Neural cell (in vitro differentiated cells): ENCODE results near the gene PAPSS2. TPM values are rescaled to one million over a fixed set of nuclear protein-coding genes. Genes with fewer than 3 reads are reported as not detected.

Experiments
- H2AFZ ChIP-seq: fragments of 200-600, 300-800 bp; sonication (generic), shearing (Covaris generic); 2 replicates; pipeline ENCODE4 v1.6.0; 2014; ENCODE audit warnings: low read depth, mild to moderate bottlenecking, antibody characterized with exemption, low read length, moderate library complexity
- H3F3A ChIP-seq: fragments of 200-600 bp; shearing (Covaris generic); 2 replicates; pipeline ENCODE4 v1.6.1; 2016; ENCODE audit warnings: mild to moderate bottlenecking, moderate library complexity, mixed read lengths, antibody characterized with exemption, low read length; ENCODE audit not compliant: insufficient read depth, poor library complexity, severe bottlenecking
- H3K27ac ChIP-seq: fragments of 200-600, 300-800 bp; sonication (generic), shearing (Covaris generic); 2 replicates; pipeline ENCODE4 v1.5.1; 2014; ENCODE audit warnings: mild to moderate bottlenecking, low read length, moderate library complexity
- H3K27me3 ChIP-seq: fragments of 300-800, 200-600 bp; sonication (generic), shearing (Covaris generic); 2 replicates; pipeline ENCODE4 v1.6.0; 2014; ENCODE audit warnings: mild to moderate bottlenecking, low read depth, low read length, moderate library complexity; ENCODE audit not compliant: insufficient read depth
- H3K36me3 ChIP-seq: fragments of 300-800, 200-600 bp; sonication (generic), shearing (Covaris generic); 2 replicates; pipeline ENCODE4 v1.5.1; 2014; ENCODE audit warnings: mild to moderate bottlenecking, antibody characterized with exemption, low read length, moderate library complexity; ENCODE audit not compliant: insufficient read depth
- H3K4me2 ChIP-seq: fragments of 300-800, 200-600 bp; sonication (generic), shearing (Covaris generic); 2 replicates; pipeline ENCODE4 v1.6.0; 2014; ENCODE audit warnings: mild to moderate bottlenecking, low read length
- H3K4me3 ChIP-seq: fragments of 300-800, 200-600 bp; sonication (generic), shearing (Covaris generic); 2 replicates; pipeline ENCODE4 v1.5.1; 2014; ENCODE audit warnings: mild to moderate bottlenecking, low read length, moderate library complexity
- H3K79me2 ChIP-seq: fragments of 200-600 bp; shearing (Covaris generic); replicated peaks from 2 replicates; pipeline ENCODE4 v1.6.0; 2014; ENCODE audit warnings: mild to moderate bottlenecking, low read length, moderate library complexity; ENCODE audit not compliant: insufficient read depth
- H3K9ac ChIP-seq: fragments of 300-800, 200-600 bp; sonication (generic), shearing (Covaris generic); 2 replicates; pipeline ENCODE4 v1.6.1; 2016; ENCODE audit warnings: mild to moderate bottlenecking, low read length, mixed read lengths
- H3K9me2 ChIP-seq: fragments of 200-600 bp; shearing (Covaris generic); 2 replicates; pipeline ENCODE4 v1.6.1; 2016; ENCODE audit warnings: mild to moderate bottlenecking, low read length, mixed read lengths; ENCODE audit not compliant: insufficient read depth
- H3K9me3 ChIP-seq: fragments of 200-600, 300-800 bp; sonication (generic), shearing (Covaris generic); 2 replicates; pipeline ENCODE4 v1.6.1; 2016; ENCODE audit warnings: mild to moderate bottlenecking, mixed run types, low read length, moderate library complexity, mixed read lengths
- H4K20me1 ChIP-seq: fragments of 200-600 bp; shearing (Covaris generic); 2 replicates; pipeline ENCODE4 v1.6.1; 2016; ENCODE audit warnings: mild to moderate bottlenecking, mixed run types; ENCODE audit not compliant: insufficient read depth
- EP300 ChIP-seq: fragments of 450-650 bp; conservative IDR thresholded peaks from 2 replicates; pipeline ENCODE4 v1.6.1; 2014; ENCODE audit warnings: antibody characterized with exemption, mild to moderate bottlenecking, moderate library complexity; ENCODE audit not compliant: poor library complexity, severe bottlenecking
- EZH2 ChIP-seq: fragments of 200-600, 300-800 bp; shearing (Covaris generic), sonication (generic); IDR thresholded peaks from 2 replicates; pipeline ENCODE4 v1.6.1; 2014; ENCODE audit warnings: antibody characterized with exemption, low read length, borderline replicate concordance, mild to moderate bottlenecking; ENCODE audit not compliant: insufficient read depth, poor library complexity, severe bottlenecking
- MXI1 ChIP-seq: fragments of 450-650 bp; conservative IDR thresholded peaks from 2 replicates; pipeline ENCODE4 v1.6.1; 2014; ENCODE audit warnings: antibody characterized with exemption, mild to moderate bottlenecking; ENCODE audit not compliant: poor library complexity, severe bottlenecking
- POLR2AphosphoS5 ChIP-seq: IDR thresholded peaks from 2 replicates; pipeline ENCODE4 v1.6.1; 2012
- RAD21 ChIP-seq: fragments of 450-650 bp; conservative IDR thresholded peaks from 2 replicates; pipeline ENCODE4 v1.6.1; 2014; ENCODE audit warnings: antibody characterized with exemption, mild to moderate bottlenecking, moderate library complexity
- REST ChIP-seq: IDR thresholded peaks from 2 replicates; pipeline ENCODE4 v1.6.1; 2012; ENCODE audit warnings: borderline replicate concordance
- SMC3 ChIP-seq: fragments of 450-650 bp; conservative IDR thresholded peaks from 2 replicates; pipeline ENCODE4 v1.6.1; 2014; ENCODE audit warnings: antibody characterized with exemption, mild to moderate bottlenecking, moderate library complexity; ENCODE audit not compliant: poor library complexity
- TAF1 ChIP-seq: IDR thresholded peaks from 2 replicates; pipeline ENCODE4 v1.6.1; 2012; ENCODE audit warnings: low read depth
- polyA plus RNA-seq: library from polyadenylated mRNA; depleted of rRNA; stranded (reverse); fragments of >200 nt; gene quantifications from 2 replicates; pipeline ENCODE4 v1.2.3, GENCODE V29; 2014
- TF ChIP-seq, protein P1 (sequence below): fragments of 450-650 bp; IDR thresholded peaks from 2 replicates; pipeline ENCODE4 v1.5.1; 2014; ENCODE audit warnings: antibody characterized with exemption, mild to moderate bottlenecking, moderate library complexity; ENCODE audit not compliant: poor library complexity, severe bottlenecking

Gene PAPSS2
- polyA plus RNA-seq, 1 donor from 2014 or later: 0.24 TPM

DNA sequence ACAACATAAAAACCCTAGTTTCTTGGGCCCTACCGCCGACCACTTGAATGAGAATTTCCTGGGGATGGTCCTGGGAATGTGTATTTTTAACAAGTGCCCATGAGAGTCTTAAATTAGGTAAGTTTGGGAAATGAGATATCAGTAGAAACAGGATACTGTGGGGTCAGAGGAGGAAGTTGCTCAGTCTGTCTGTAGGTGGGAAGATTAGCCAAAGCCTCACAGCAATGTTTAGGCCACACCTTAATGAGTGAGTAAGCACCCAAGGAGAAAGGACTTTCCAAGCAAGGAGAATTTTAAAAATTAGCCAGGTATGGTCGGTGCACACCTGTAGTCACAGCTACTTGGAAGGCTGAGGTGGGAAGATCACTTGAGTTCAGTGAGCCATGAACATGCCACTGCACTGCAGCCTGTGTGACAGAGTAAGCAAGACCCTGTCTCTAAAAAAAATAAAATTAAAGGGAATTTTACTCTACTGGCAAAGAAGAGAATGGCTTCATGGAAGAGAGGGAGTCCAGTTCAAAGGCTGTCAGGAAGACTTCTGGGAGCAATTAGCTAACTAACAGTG lies 31.9 kb downstream of the PAPSS2 start:
- Histone ChIP-seq H3K9me3 (no peaks in the 10 kb centered on the region), H3K4me3 (no peak overlapping the region), H3K4me2 (no peak overlapping the region), H3K9ac (no peak overlapping the region), H3K27ac (no peak overlapping the region), H3F3A (no peaks in the 10 kb centered on the region), H3K79me2 (no peaks in the 10 kb centered on the region), H3K36me3 (no peaks in the 10 kb centered on the region), H3K9me2 (no peaks in the 10 kb centered on the region), H4K20me1 (no peaks in the 10 kb centered on the region), H3K27me3 (no peaks in the 10 kb centered on the region), H2AFZ (no peak overlapping the region)
- TF ChIP-seq MXI1 (no peak), REST (no peak), TAF1 (no peak), EP300 (no peak), POLR2AphosphoS5 (no peak), EZH2 (no peak), RAD21 (no peak), SMC3 (no peak)
- TF ChIP-seq, protein P1, sequence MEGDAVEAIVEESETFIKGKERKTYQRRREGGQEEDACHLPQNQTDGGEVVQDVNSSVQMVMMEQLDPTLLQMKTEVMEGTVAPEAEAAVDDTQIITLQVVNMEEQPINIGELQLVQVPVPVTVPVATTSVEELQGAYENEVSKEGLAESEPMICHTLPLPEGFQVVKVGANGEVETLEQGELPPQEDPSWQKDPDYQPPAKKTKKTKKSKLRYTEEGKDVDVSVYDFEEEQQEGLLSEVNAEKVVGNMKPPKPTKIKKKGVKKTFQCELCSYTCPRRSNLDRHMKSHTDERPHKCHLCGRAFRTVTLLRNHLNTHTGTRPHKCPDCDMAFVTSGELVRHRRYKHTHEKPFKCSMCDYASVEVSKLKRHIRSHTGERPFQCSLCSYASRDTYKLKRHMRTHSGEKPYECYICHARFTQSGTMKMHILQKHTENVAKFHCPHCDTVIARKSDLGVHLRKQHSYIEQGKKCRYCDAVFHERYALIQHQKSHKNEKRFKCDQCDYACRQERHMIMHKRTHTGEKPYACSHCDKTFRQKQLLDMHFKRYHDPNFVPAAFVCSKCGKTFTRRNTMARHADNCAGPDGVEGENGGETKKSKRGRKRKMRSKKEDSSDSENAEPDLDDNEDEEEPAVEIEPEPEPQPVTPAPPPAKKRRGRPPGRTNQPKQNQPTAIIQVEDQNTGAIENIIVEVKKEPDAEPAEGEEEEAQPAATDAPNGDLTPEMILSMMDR: no peak

DNA sequence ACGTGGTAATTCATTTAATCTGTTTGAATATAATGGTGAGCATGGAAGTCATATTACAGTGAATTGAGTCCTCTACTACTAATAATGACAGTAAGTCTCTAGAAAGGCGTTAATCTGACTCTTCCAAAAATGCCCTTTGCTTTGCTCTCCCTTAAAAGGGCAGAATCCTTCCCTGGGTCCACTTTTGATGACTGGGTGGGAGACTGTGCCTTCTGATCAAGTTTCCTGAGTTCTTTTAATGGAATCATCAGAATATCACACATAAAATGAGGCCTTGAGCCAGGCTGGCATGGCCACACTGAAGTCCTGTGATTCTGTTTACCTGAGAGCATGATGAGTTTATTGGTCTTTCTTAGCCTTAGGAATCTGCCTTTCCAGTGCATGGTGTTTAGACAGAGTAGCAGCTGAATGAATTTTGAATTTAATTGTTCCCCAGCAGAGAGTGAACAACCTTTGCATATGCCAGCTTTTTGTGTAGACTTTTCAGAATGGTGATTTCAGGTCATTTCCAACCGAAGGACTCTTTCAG lies 33.3 kb downstream of the PAPSS2 start:
- Histone ChIP-seq H3K9ac (no peak overlapping the region), H3K4me2 (no peak overlapping the region), H3F3A (no peaks in the 10 kb centered on the region), H4K20me1 (no peaks in the 10 kb centered on the region), H3K36me3 (no peaks in the 10 kb centered on the region), H3K27ac (no peak overlapping the region), H3K79me2 (no peaks in the 10 kb centered on the region), H3K4me3 (no peak overlapping the region), H3K9me2 (no peaks in the 10 kb centered on the region), H3K27me3 (no peaks in the 10 kb centered on the region), H2AFZ (no peak overlapping the region), H3K9me3 (no peaks in the 10 kb centered on the region)
- no peak for TF ChIP-seq SMC3
- TF ChIP-seq REST: no peak
- TF ChIP-seq MXI1: no peak
- TF ChIP-seq EZH2: no peak
- no peak for TF ChIP-seq RAD21
- TF ChIP-seq, protein P1: no peak
- TF ChIP-seq EP300: no peak
